Fibroblast of mammary gland (primary cell): ENCODE data around the gene TUBB4B.

Source experiments
- DNase-seq: peaks from one replicate; pipeline ENCODE4 v3.0.0-alpha.2; 2010; ENCODE audit warnings: low read depth
- H3K4me3 ChIP-seq: 2 replicates; pipeline ENCODE4 v1.5.1; 2011; ENCODE audit warnings: low read depth, mild to moderate bottlenecking, low read length, moderate library complexity; ENCODE audit not compliant: control insufficient read depth
- CTCF ChIP-seq: conservative IDR thresholded peaks from 2 replicates; pipeline ENCODE4 v1.5.1; 2011; ENCODE audit warnings: low read depth, low read length, inconsistent platforms; ENCODE audit not compliant: control insufficient read depth, insufficient read depth

Gene TUBB4B

DNA sequence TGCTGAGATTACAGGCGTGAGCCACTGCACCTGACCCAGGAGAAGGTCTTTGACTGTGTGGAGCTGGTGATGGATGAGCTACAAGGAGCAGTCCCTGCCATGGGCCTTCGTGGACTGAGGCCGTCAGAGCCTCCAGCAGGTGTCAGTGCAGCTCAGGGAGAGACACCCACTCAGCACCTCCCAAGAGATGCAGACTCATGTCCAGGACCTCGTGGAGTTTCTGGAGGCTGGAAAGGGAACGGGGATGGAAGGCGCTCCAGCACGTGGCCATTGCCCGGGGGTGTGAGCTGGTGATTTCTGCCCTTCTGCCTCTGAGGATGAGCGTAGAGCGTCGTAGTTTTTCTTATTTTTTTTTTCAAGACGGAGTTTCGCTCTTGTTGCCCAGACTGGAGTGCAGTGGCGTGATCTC, 45.9 kb downstream of the TUBB4B start:
- peak; percentile 71 for DNase-seq
- H3K4me3 ChIP-seq: no peak overlapping the region
- TF ChIP-seq CTCF: peak; percentile 47

DNA sequence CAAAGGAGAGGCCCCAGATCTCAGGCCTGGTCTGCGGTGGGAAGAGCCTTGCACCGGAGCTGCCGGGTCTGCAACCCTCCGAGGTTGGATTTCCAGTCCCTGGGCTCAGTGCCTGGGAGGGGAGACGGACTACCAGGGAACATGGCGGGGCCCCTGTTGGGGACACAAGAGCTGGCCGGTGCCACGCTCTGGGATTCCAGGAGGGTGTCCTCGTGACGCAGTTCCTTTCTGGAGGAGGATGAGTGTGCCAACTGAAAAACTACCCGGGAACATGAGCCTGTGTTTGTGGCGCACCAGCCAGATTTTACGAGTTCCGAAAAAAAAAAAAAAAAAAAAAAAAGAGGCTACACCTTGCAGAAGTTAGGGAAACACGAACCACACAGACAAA, 52.0 kb downstream of the TUBB4B start:
- DNase-seq: no peak
- TF ChIP-seq CTCF: no peak
- no peak overlapping the region for H3K4me3 ChIP-seq
